Measurements from ENCODE around the gene SCFD2.

DNA sequence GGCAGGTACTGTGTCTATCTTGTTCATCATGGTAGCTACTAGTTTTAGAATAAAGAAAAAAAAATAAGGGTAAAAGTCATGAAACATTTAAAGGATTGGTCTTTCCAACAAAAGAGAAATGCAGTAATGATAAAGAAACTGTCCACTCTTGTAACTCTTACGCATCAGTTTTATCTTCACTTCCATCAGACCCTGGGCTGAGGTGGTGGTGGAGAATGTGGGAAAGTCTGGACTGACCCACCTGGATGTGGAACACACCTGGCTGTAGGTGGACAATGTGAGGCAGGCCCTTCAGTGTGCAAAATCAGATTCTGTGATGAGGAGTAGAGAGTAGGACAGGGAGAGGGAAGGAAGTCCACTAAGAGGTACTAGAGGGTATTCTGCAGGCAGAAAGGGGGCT is 375.2 kb downstream of the SCFD2 start:
- TF ChIP-seq POLR2A (IDR thresholded peaks at IDR 0.05) (no peak), CTCF (IDR thresholded peaks at IDR 0.05) (no peak), EP300 (IDR thresholded peaks at IDR 0.05) (no peak)
